Right lung (tissue), 5 donors: ENCODE measurements around the gene MGAT5. TPM values are rescaled to one million over a fixed set of nuclear protein-coding genes. Genes with fewer than 3 reads are reported as not detected.

Source experiments
- DNase-seq, 2 donors: peaks; one replicate each; pipeline ENCODE4 v3.0.0-alpha.2; 2013
- polyA plus RNA-seq, 5 donors: library from polyadenylated mRNA; unstranded; fragments of 120-200 nt; gene quantifications; one replicate each; pipeline versions ENCODE4 v1.2.1 to v1.2.3, GENCODE V29; 2013; ENCODE audit warnings: inconsistent platforms in 1 of 5, low replicate concordance in 1 of 5; ENCODE audit not compliant: insufficient read length in 5 of 5, insufficient read depth in 1 of 5

Gene MGAT5
- polyA plus RNA-seq, 5 donors = 20.7 to 27.3 (median 23.8) TPM

DNA sequence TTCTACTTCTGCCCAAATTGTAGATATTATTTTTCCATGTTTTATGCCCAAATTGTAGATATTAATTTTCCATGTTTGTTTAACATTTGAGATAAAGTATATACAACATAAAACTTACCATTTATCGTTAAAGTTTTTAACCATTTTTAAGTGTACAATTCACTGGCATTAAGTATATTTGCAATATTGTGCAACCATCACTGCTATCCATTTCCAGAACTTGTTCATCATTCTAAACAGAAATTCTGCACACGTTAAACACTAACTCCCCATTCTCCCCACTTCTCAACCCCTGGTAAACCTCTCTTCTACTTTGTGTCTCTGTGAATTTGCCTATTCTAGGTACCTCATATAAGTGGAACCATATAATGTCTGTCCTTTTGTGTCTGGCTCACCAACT lies 162.1 kb downstream of the MGAT5 start:
- DNase-seq = no peak

DNA sequence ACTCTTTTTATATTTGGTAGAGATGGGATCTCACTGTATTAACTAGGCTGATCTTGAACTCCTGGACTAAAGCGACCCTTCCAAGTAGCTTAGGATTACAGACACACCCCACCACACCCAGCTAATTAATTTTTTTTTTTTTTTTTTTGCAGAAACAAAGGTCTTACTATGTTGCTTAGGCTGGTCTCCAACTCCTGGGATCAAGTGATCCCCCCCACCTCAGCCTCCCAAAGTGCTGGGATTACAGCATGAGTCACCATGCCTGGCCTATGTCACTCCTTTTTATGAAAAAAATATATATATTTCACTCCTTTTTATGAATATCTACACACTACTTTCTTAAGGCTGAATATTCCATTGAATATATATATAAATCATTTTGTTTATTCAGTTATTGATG lies 162.8 kb downstream of the MGAT5 start:
- DNase-seq = no peak

DNA sequence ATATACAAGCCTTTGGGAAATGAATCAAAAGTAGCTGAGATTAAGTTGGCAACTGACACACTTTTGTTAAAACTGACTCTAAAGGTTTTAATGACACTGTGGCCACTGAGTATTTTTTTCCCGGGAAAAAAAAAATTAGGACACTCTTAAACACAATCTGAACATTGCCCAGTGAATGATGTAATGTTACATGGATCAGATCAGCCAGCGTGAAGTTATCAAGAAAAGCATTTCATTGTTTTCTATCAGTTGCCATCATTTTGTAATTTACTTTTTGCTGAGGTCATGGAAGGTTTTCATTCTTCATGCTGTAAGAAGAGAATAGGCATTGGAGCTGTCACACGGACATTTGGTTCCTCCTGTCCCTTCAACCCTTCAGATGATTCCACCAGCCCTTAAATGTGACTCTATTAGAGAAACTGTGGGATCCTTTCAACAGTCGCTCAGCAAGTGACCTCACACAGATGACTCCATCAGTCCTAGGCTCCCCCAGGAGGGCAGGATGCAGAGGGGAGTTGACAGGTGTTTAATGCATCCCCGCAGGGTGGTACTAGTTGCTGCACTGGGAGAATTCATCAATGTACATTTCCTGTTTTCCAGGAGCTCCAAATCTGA lies 164.2 kb downstream of the MGAT5 start:
- no peak for DNase-seq

DNA sequence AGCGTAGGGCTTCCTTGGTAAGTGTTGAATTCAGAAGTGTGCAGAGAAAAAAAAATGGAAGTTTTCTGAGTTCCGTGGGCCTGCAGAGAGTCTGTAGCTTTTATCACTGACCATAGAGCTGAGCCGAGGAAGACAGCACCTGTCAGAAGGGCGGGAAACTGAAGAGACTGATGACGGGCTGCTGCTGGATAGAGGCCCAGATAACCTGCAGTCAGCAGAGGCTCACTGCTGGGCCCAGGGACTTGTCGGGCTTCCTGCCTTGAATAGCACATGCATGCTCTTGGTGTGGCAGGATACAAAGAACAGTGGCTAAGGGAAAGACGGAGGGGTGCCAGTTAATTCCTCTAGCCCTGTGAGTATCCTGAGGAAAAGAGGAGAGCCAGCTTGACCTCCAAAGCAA lies 166.4 kb downstream of the MGAT5 start:
- no peak for DNase-seq

DNA sequence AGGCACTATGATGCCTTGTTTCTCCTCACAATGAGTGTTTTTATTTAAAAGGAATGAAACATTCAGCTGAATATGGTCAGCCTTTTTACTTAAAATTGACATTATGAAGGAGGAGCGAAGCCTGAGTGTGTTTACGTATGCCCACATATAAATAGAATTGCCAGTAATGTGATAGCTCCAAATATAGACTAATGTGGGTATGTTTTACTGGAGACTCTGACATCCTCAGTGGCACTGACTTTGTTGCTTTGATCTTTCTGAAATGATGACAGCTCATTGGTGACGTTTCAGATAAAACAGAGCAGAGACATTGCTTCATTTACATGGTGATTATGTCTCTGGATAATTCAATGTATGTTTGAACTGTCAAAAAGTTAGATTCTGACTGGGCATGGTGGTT lies 167.0 kb downstream of the MGAT5 start:
- DNase-seq = no peak

DNA sequence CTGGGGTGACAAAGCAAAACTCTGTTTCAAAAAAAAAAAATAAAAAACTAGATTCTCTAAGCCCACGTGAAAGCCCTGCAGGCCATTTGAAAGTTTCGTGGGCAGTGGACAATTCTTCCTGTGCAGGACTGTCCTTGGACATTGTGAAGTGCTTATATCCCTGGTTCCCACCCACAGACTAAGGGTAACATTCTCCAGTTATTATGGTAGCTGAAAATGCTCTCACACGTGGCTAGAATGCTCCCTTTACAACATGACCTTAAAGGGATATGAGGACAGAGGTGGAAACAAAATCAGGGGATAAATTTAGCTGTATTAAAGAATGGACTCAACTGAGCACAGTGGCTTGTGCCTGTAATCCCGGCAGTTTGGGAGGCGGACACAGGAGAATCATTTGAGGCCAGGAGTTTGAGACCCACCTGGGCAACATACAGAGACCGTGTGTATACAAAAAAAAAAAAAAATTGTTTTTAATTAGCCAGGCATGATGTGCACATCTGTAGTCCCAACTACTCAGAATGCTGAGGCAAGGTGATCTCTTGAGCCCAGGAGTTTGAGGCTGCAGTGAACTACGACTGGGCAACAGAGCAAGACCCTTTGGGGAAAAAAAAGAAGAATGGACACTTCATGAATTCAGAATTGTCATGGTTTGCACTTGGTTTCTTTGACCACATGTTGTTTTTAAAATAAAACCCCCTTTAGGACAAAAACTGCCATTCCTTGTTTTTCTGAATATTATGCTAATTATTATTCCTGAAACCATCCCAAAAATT lies 167.9 kb downstream of the MGAT5 start:
- no peak for DNase-seq

DNA sequence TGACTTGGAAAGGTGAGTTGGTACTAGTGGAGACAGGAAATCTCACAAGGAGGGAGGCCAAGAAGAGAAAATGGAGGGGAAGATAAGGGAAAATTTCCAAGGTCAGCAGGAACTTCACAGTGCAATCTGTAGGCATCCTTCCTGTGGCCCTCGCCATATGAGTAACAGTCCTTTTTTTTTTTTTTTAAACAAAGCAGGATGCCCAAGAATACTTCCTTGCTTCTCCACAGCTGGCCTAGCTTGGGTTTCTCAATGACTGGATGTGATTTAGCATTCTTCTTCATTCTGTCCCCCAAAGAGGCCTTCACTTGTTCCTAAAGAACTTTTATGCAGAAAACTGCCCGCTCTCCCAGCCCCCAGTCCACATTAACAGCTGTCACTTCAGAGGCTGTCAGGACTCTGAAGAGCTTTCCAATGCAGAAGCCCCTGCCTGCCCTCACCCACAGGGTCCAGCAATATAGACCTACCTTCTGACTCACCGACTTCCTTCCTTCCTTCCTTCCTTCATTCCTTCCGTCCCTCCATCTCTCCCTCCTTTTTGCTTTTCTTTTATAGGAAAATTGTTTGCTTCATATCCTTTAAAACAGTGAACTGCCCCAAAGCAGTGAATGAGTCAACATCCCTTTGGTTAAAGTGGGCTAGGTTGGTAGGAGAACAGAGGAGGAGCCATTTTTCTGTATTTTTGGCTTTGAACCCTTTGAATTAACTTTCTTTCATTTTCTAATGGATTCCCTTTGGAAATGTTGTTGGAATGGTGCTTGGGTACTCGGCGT lies 172.0 kb downstream of the MGAT5 start:
- no peak for DNase-seq

DNA sequence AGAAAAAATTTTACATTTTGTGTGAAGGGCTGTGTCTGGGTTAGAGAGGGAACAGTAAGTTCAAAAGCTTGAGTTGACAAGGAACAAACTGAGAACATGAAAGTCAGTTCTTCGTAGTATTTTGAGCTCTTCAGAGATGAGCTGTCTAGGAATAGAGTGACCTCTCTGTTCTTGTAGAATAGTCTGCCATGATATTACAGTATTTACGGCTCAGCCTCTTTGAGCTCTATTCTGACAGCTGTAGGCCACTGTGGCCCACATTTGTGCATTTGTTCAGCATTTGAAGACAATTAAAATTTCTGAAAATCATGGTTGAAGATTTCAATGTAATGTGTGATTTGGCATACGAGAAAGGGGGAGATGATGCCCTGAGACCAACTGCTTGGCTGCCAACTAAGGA lies 172.8 kb downstream of the MGAT5 start:
- DNase-seq = no peak

DNA sequence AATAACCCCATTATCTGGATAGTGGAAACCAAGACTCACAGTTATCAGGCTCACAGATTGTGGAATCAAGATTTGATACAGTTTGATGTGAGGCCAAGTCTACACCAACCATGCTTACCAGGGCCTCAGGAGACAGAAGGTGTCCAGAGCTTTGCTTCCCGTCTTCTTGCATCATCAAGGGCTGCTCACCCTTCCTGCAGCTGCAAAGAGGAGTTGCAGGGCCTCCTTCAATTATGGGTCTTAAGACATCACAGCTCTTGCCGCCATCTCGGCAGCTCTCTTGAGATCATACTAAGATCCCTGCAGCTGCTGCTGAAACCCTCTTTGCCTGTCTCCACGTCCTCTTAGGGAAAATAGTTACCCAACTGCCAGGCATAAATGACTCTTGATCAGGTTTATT lies 176.0 kb downstream of the MGAT5 start:
- DNase-seq = no peak

DNA sequence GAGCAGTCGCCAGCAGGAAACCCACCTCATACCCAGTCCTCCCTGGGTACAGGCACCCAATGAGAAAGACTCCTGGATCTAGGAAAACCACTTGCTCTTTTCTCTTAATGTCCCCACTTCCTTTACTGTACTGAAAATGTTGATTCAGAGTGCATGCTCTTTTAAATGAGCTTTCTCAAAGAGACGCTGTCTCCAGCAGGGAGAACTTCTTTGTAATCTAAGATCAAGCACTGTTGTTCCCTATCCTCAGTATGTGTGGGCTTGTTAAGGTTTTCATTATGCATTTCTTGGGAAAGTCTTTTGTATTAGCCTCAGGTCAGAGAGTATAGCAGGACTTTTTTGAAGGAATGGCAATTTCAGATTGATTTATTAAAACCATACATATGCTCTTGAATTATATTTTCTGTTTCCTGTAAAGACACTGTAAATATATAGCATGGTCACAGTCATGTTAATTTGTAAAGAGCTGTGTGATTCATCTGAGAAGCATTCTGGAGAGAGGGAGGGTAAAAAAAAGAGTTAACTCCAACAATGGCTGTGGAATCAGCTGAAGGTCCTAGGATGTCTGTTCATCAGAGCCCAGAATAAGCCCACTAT lies 178.1 kb downstream of the MGAT5 start:
- no peak for DNase-seq

DNA sequence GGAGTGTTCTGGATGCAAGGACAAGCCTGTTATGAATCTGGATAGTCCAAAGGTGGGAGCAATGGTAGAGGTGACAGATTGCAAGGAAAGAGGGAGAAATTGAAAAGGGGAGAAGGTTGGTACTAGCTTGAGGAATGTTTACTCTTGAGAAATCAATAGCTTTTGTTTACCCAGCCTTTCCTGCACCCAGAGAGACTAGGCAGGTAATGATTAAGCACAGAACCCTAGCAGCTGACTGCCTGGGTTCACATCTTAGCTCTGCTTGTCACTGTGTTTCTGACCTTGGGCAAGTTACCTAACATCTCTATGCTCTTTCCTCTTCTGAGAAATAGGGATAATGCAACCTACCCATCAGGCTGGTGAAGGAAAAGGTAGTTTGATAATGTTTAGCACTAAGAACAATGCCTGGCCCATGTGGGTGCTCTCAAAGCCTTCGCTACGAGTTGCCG lies 178.6 kb downstream of the MGAT5 start:
- no peak for DNase-seq

DNA sequence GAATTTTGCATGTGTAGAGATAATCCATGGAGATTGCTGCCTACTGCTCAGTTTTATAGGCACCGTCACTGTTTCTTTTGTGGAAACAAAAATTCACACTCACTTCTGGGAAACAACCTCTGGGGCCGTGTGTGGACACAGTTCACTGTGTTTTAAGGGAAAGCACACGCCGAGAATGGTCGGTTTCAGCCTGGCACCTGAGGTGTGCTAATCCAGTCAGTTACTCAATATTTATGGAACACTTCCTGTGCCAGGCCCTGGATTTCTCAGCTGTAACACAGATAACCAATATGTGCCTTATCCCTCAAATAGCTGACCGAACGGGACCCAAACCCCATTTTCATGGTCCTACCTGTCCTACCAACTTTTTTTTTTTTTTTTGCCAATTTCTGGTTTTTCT lies 179.6 kb downstream of the MGAT5 start:
- no peak for DNase-seq

DNA sequence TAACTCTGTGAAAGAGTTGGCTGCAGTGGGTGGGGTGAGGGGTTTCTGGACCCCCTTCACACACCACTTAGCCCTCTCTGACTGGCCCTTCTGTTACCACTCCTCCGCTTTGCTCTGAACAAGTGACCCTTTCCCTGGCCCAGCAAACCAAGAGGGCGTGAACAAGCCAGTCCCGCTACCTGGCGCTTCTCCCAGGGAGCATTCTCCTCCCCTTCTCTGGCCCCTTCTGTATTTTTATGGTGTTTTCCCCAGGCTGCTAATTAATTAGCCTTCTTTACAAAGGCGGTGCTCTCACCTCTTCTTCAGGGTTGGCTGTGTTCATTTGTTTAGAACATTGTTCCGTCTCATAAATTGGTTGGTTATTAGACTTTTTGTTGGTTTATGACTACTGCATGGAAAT lies 180.1 kb downstream of the MGAT5 start:
- no peak for DNase-seq

DNA sequence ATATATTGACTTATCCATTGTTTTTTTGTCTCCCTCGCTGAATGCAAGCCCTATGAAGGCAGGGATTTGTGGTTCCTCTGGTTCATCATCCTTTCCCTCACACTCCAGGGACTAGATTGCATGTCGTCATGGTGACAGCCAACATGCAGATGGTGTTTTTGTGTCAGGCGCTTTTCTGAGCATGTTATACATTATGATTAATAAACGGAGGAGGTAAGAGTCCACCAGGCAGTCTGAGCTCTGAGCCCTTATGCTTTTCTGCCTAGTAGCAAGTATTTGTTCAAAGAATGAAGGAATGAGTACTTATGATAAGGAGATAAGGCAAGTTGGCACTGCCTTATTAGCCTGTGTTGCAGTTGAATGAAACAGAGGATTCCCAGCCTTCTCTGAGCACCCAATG lies 181.6 kb downstream of the MGAT5 start:
- DNase-seq = no peak

DNA sequence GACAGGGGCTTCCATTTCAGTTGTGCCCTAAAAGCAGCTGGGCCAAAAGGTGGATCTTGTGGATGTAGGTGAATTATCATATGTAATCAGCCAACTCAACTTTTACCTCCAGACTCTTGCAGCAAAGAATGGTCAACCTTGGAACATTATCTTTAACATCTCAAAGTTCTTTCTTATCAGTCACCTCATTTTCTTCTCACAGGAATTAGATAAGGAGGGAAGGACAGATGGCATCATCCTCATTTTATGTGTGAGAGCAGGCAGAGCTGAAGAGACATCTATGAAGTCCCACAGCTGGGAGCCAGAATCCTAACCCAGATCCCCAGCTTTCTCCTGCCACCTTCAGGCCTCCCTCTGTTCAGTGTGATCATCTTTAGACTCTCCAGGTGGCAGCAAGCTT lies 182.1 kb downstream of the MGAT5 start:
- DNase-seq = no peak

DNA sequence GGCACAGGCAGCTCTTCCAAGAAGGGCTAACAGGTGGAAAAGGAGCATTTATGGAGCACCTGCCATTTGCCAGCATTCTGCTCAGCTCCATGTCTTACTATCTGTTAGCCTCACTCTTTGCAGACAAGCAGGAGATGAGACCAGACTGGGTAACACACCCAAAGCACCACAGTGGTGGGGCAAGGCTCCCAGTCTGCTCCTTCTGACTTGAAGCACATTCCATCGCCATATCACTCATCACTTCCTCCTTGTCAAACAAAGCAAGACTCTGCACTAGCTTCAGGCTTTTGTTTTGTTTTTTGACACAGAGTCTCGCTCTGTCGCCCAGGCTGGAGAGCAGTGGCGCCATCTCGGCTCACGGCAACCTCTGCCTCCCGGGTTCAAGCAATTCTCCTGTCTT lies 182.8 kb downstream of the MGAT5 start:
- DNase-seq = no peak

DNA sequence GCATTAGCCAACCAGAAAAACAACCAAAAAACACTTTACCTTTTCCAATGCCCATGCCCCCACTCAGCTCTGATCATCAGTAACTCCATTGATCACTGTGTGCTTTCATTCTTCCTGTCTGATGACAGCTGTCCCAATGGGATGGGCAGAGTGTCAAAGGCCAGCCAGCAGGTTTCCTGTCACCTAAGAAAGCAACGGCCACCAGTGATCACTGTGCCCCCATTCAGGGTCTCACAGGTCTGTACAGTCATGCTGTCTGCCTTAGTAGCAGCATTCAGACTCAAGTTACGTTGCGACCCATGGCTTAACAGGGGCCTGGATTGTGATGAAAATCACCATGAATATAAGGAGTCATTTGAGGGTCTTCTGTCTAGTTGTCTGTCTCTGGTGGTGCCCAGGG lies 184.5 kb downstream of the MGAT5 start:
- DNase-seq = no peak

DNA sequence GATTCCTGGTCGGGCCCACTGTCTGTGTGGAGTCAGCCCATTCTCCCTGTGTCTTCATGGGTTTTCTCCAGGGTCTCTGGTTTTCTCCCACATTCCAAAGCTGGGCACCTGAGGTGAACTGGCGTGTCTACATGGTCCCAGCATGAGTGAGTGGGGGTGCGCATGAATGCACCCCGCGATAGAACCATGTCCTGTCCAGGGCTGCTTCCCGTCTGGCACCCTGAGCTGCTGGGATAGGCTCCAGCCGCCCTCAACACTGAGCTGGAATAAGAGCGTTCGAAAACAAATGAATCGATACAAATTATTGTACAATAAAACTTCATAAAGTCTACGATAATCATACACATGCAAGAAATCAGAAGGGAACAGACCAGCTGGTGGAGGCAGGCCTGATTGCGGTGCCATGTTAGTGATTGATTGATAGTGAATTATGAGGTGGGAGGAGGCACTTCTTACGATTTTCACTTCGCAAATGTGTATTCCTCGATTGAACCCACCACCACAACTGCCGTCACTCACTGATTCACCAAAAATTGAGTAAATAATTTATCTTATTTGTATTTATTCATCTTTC lies 186.6 kb downstream of the MGAT5 start:
- no peak for DNase-seq

DNA sequence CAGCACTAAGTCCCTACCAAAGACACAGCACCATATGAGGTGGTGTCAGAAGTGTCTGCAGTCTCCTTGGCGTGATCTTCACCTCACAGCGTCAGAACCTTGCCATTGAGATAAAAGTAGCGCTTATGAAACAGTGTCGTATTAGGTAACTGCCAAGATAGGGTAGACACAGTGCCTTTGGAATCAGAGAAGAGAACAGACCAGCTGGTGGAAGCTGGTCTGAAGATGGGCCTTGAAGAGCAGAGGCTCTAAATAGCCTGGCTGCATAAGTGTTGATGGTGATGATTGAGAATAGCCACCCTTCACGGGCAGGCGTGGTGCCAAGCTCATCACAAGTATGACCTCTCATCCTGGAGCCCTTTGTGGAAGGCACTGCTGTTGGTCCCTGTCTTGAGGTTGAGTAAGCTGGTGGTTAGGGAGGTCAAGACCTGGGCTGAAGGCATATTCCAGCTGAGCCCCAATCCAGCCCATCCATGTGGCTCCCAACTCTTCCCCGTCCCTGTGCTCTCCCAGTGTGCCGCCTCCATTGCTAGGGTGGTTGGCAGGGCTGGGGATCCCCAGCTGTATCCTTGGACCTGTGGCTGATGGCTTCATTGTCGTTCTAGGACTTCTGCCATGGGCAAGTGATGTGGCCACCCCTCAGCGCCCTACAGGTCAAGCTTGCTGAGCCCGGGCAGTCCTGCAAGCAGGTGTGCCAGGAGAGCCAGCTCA lies 187.4 kb downstream of the MGAT5 start:
- DNase-seq = no peak

DNA sequence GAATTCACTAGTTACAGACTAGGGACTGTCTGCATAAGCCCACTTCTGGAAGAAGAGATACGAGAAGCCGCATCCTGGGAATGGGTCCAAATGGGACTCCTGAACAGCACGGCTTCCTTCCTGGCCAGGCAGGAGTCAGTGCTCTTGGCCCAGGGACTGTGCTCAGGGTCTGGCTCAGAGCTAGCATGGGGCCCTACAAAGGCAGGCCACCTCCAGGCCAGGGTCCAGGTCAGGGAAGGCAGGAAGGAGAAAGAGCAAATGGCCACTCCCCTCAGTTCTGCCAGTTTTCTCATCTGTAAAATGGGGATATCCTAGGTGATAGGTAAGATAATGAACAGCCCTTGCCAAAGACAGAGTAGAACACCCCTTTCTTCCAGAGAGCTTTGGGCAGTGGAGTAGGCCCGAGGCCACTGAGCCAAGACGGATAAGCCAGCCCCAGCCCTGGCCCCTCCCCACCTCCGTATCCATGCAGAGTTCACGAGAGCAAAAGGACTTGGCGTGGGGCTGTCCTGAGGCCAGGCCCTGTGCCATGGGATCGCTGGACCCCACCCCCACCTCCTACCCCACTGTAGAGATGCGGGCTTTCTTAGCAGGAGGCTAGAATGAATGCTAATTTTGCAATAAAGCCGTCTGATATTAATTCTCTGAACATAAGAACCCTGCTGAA lies 190.1 kb downstream of the MGAT5 start:
- no peak for DNase-seq

DNA sequence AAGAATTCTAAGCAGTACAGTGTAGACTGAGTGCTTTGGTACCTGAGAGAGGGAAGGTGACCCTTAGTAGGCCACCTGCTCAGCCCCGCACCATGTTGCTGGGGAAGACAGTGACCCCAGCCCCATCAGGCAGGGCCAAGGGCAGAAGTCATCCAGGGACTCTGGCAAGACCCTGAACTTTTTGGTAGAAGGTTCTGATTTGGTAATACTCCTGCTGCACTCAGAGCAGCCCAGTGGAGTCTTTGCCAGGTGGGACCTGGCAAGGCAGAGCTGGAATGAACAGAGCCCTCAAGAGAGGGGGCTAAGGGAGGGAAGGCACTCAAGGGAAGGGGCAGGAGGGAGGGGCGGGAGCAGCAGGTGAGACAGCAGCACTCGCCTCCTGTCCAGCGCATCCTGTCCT lies 191.2 kb downstream of the MGAT5 start:
- no peak for DNase-seq
